Measurements from ENCODE around the gene EXOSC1. TPM values are rescaled to one million over a fixed set of nuclear protein-coding genes. Genes with fewer than 3 reads are reported as not detected.
"Not testable (repeated sequence)": the region's sequence is repeated elsewhere in the genome, so short reads cannot be mapped to it uniquely, and the experiment has no call there.

EXOSC1 gene
- polyA plus RNA-seq, 2 donors = 28.8 to 32.4 TPM

GRCh38 chr10:97426776-97427570 is 18.8 kb downstream of the EXOSC1 start:
- 6 to 10% methylated on average over 34 of the region's 34 CpGs for WGBS, 2 donors
- peaks cover 2 to 6% of the 10 kb centered on the region in 2 donors for H3K4me1 ChIP-seq (ENCODE audit: control insufficient read depth in 2 of 2, insufficient read depth in 2 of 2, low read length in 1 of 2)

GRCh38 chr10:97425964-97426775 is 19.6 kb downstream of the EXOSC1 start, which contains the start of gene PGAM1:
PGAM1 (plus strand) TSS chr10:97426191; CDS start chr10:97426308, 117 bp downstream.
- peaks cover 2 to 6% of the 10 kb centered on the region in 2 donors for H3K4me1 ChIP-seq (ENCODE audit: control insufficient read depth in 2 of 2, insufficient read depth in 2 of 2, low read length in 1 of 2)
- 0% methylated on average over 70 to 88 of the region's 90 CpGs for WGBS, 2 donors
- H3K4me3 ChIP-seq (ENCODE audit: low read depth in 1 of 2, low read length in 2 of 2) = peak within 1 kb of the TSS; percentile 80 to 90
- peak within 1 kb of the TSS; percentile 91 to 95 for H3K27ac ChIP-seq (ENCODE audit: low read depth in 2 of 2, low read length in 1 of 2)
- peaks cover 0 to 1% of the 10 kb centered on the region in 2 donors for H3K36me3 ChIP-seq (ENCODE audit: control insufficient read depth in 2 of 2, insufficient read depth in 2 of 2, low read length in 1 of 2)
- H3K9me3 ChIP-seq (ENCODE audit: control insufficient read depth in 2 of 2, insufficient read depth in 1 of 2, low read depth in 1 of 2, low read length in 1 of 2) = no peaks in the 10 kb centered on the region
- H3K27me3 ChIP-seq (ENCODE audit: control insufficient read depth in 1 of 2, insufficient read depth in 2 of 2, low read length in 2 of 2) = no peaks in the 10 kb centered on the region

More at GRCh38 chr10:97426776-97427570, 18.8 kb downstream of the EXOSC1 start:
- peak overlapping the region; percentile 80 to 90 for H3K4me3 ChIP-seq (ENCODE audit: low read depth in 1 of 2, low read length in 2 of 2)
- no peaks in the 10 kb centered on the region for H3K9me3 ChIP-seq (ENCODE audit: control insufficient read depth in 2 of 2, insufficient read depth in 1 of 2, low read depth in 1 of 2, low read length in 1 of 2)
- peak overlapping the region; percentile 91 to 95 for H3K27ac ChIP-seq (ENCODE audit: low read depth in 2 of 2, low read length in 1 of 2)
- H3K27me3 ChIP-seq (ENCODE audit: control insufficient read depth in 1 of 2, insufficient read depth in 2 of 2, low read length in 2 of 2) = no peaks in the 10 kb centered on the region
- peaks cover 2 to 5% of the 10 kb centered on the region in 2 donors for H3K36me3 ChIP-seq (ENCODE audit: control insufficient read depth in 2 of 2, insufficient read depth in 2 of 2, low read length in 1 of 2)

GRCh38 chr10:97423757-97424098 is 22.1 kb downstream of the EXOSC1 start:
- WGBS, 2 donors = 81 to 82% methylated on average over 8 of the region's 8 CpGs
- peak overlapping the region in 1 of 2 donors; percentile 65 for H3K27ac ChIP-seq (ENCODE audit: low read depth in 2 of 2, low read length in 1 of 2)
- not testable (repeated sequence) for H3K36me3 ChIP-seq (ENCODE audit: control insufficient read depth in 2 of 2, insufficient read depth in 2 of 2, low read length in 1 of 2); H3K4me3 ChIP-seq (ENCODE audit: low read depth in 1 of 2, low read length in 2 of 2); H3K4me1 ChIP-seq (ENCODE audit: control insufficient read depth in 2 of 2, insufficient read depth in 2 of 2, low read length in 1 of 2); H3K9me3 ChIP-seq (ENCODE audit: control insufficient read depth in 2 of 2, insufficient read depth in 1 of 2, low read depth in 1 of 2, low read length in 1 of 2); H3K27me3 ChIP-seq (ENCODE audit: control insufficient read depth in 1 of 2, insufficient read depth in 2 of 2, low read length in 2 of 2)

- Histone ChIP-seq H3K27ac (ENCODE audit: low read depth in 2 of 2, low read length in 1 of 2) (peak overlapping the region in 1 of 2 donors; percentile 7), H3K4me3 (ENCODE audit: low read depth in 1 of 2, low read length in 2 of 2) (no peak overlapping the region), H3K9me3 (ENCODE audit: control insufficient read depth in 2 of 2, insufficient read depth in 1 of 2, low read depth in 1 of 2, low read length in 1 of 2) (no peaks in the 10 kb centered on the region), H3K36me3 (ENCODE audit: control insufficient read depth in 2 of 2, insufficient read depth in 2 of 2, low read length in 1 of 2) (no peaks in the 10 kb centered on the region), H3K27me3 (ENCODE audit: control insufficient read depth in 1 of 2, insufficient read depth in 2 of 2, low read length in 2 of 2) (no peaks in the 10 kb centered on the region), H3K4me1 (ENCODE audit: control insufficient read depth in 2 of 2, insufficient read depth in 2 of 2, low read length in 1 of 2) (peaks cover 0 to 5% of the 10 kb centered on the region in 2 donors)
- 77 to 79% methylated on average over 6 of the region's 6 CpGs for WGBS, 2 donors
Measured at GRCh38 chr10:97416565-97416964, 29.2 kb downstream of the EXOSC1 start.

GRCh38 chr10:97412891-97413304 is 32.9 kb downstream of the EXOSC1 start:
- H3K27me3 ChIP-seq (ENCODE audit: control insufficient read depth in 1 of 2, insufficient read depth in 2 of 2, low read length in 2 of 2) = no peaks in the 10 kb centered on the region
- no peaks in the 10 kb centered on the region for H3K36me3 ChIP-seq (ENCODE audit: control insufficient read depth in 2 of 2, insufficient read depth in 2 of 2, low read length in 1 of 2)
- peaks cover 0 to 5% of the 10 kb centered on the region in 2 donors for H3K4me1 ChIP-seq (ENCODE audit: control insufficient read depth in 2 of 2, insufficient read depth in 2 of 2, low read length in 1 of 2)
- H3K4me3 ChIP-seq (ENCODE audit: low read depth in 1 of 2, low read length in 2 of 2) = no peak overlapping the region
- WGBS, 2 donors = 45 to 61% methylated on average over 10 of the region's 10 CpGs
- peak overlapping the region; percentile 94 to 95 for H3K27ac ChIP-seq (ENCODE audit: low read depth in 2 of 2, low read length in 1 of 2)
- no peaks in the 10 kb centered on the region for H3K9me3 ChIP-seq (ENCODE audit: control insufficient read depth in 2 of 2, insufficient read depth in 1 of 2, low read depth in 1 of 2, low read length in 1 of 2)

- Histone ChIP-seq H3K27me3 (ENCODE audit: control insufficient read depth in 1 of 2, insufficient read depth in 2 of 2, low read length in 2 of 2) (no peaks in the 10 kb centered on the region), H3K4me1 (ENCODE audit: control insufficient read depth in 2 of 2, insufficient read depth in 2 of 2, low read length in 1 of 2) (peaks cover 0 to 5% of the 10 kb centered on the region in 2 donors), H3K27ac (ENCODE audit: low read depth in 2 of 2, low read length in 1 of 2) (peak overlapping the region in 1 of 2 donors; percentile 8), H3K9me3 (ENCODE audit: control insufficient read depth in 2 of 2, insufficient read depth in 1 of 2, low read depth in 1 of 2, low read length in 1 of 2) (no peaks in the 10 kb centered on the region), H3K4me3 (ENCODE audit: low read depth in 1 of 2, low read length in 2 of 2) (no peak overlapping the region), H3K36me3 (ENCODE audit: control insufficient read depth in 2 of 2, insufficient read depth in 2 of 2, low read length in 1 of 2) (no peaks in the 10 kb centered on the region)
- 77 to 83% methylated on average over 4 of the region's 4 CpGs for WGBS, 2 donors
Measured at GRCh38 chr10:97411406-97411805, 34.4 kb downstream of the EXOSC1 start.

- Histone ChIP-seq H3K4me3 (ENCODE audit: low read depth in 1 of 2, low read length in 2 of 2) (no peak overlapping the region), H3K4me1 (ENCODE audit: control insufficient read depth in 2 of 2, insufficient read depth in 2 of 2, low read length in 1 of 2) (peaks cover 0 to under 1% of the 10 kb centered on the region in 2 donors), H3K27ac (ENCODE audit: low read depth in 2 of 2, low read length in 1 of 2) (peak overlapping the region; percentile 89 to 94), H3K27me3 (ENCODE audit: control insufficient read depth in 1 of 2, insufficient read depth in 2 of 2, low read length in 2 of 2) (no peaks in the 10 kb centered on the region), H3K36me3 (ENCODE audit: control insufficient read depth in 2 of 2, insufficient read depth in 2 of 2, low read length in 1 of 2) (no peaks in the 10 kb centered on the region), H3K9me3 (ENCODE audit: control insufficient read depth in 2 of 2, insufficient read depth in 1 of 2, low read depth in 1 of 2, low read length in 1 of 2) (no peaks in the 10 kb centered on the region)
- WGBS, 2 donors = 49 to 50% methylated on average over 10 of the region's 10 CpGs
Measured at GRCh38 chr10:97408496-97408992, 37.3 kb downstream of the EXOSC1 start.

GRCh38 chr10:97407952-97408248 is 37.9 kb downstream of the EXOSC1 start:
- Histone ChIP-seq H3K36me3 (ENCODE audit: control insufficient read depth in 2 of 2, insufficient read depth in 2 of 2, low read length in 1 of 2) (no peaks in the 10 kb centered on the region), H3K27me3 (ENCODE audit: control insufficient read depth in 1 of 2, insufficient read depth in 2 of 2, low read length in 2 of 2) (no peaks in the 10 kb centered on the region), H3K4me3 (ENCODE audit: low read depth in 1 of 2, low read length in 2 of 2) (no peak overlapping the region), H3K9me3 (ENCODE audit: control insufficient read depth in 2 of 2, insufficient read depth in 1 of 2, low read depth in 1 of 2, low read length in 1 of 2) (no peaks in the 10 kb centered on the region), H3K4me1 (ENCODE audit: control insufficient read depth in 2 of 2, insufficient read depth in 2 of 2, low read length in 1 of 2) (no peaks in the 10 kb centered on the region), H3K27ac (ENCODE audit: low read depth in 2 of 2, low read length in 1 of 2) (peak overlapping the region; percentile 89 to 94)
- WGBS, 2 donors = 82 to 86% methylated on average over 2 of the region's 2 CpGs

- H3K27me3 ChIP-seq (ENCODE audit: control insufficient read depth in 1 of 2, insufficient read depth in 2 of 2, low read length in 2 of 2) = no peaks in the 10 kb centered on the region
- no peaks in the 10 kb centered on the region for H3K4me1 ChIP-seq (ENCODE audit: control insufficient read depth in 2 of 2, insufficient read depth in 2 of 2, low read length in 1 of 2)
- H3K36me3 ChIP-seq (ENCODE audit: control insufficient read depth in 2 of 2, insufficient read depth in 2 of 2, low read length in 1 of 2) = no peaks in the 10 kb centered on the region
- H3K4me3 ChIP-seq (ENCODE audit: low read depth in 1 of 2, low read length in 2 of 2) = no peak overlapping the region
- H3K9me3 ChIP-seq (ENCODE audit: control insufficient read depth in 2 of 2, insufficient read depth in 1 of 2, low read depth in 1 of 2, low read length in 1 of 2) = no peaks in the 10 kb centered on the region
- WGBS, 2 donors = 3 to 7% methylated on average over 10 of the region's 10 CpGs
- peak overlapping the region; percentile 3 to 81 for H3K27ac ChIP-seq (ENCODE audit: low read depth in 2 of 2, low read length in 1 of 2)
Measured at GRCh38 chr10:97407211-97407951, 38.4 kb downstream of the EXOSC1 start.
